ENCODE results near the gene TUBGCP3.
"Not testable (repeated sequence)": the region's sequence is repeated elsewhere in the genome, so short reads cannot be mapped to it uniquely, and the experiment has no call there.

Gene TUBGCP3, protein sequence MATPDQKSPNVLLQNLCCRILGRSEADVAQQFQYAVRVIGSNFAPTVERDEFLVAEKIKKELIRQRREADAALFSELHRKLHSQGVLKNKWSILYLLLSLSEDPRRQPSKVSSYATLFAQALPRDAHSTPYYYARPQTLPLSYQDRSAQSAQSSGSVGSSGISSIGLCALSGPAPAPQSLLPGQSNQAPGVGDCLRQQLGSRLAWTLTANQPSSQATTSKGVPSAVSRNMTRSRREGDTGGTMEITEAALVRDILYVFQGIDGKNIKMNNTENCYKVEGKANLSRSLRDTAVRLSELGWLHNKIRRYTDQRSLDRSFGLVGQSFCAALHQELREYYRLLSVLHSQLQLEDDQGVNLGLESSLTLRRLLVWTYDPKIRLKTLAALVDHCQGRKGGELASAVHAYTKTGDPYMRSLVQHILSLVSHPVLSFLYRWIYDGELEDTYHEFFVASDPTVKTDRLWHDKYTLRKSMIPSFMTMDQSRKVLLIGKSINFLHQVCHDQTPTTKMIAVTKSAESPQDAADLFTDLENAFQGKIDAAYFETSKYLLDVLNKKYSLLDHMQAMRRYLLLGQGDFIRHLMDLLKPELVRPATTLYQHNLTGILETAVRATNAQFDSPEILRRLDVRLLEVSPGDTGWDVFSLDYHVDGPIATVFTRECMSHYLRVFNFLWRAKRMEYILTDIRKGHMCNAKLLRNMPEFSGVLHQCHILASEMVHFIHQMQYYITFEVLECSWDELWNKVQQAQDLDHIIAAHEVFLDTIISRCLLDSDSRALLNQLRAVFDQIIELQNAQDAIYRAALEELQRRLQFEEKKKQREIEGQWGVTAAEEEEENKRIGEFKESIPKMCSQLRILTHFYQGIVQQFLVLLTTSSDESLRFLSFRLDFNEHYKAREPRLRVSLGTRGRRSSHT

DNA sequence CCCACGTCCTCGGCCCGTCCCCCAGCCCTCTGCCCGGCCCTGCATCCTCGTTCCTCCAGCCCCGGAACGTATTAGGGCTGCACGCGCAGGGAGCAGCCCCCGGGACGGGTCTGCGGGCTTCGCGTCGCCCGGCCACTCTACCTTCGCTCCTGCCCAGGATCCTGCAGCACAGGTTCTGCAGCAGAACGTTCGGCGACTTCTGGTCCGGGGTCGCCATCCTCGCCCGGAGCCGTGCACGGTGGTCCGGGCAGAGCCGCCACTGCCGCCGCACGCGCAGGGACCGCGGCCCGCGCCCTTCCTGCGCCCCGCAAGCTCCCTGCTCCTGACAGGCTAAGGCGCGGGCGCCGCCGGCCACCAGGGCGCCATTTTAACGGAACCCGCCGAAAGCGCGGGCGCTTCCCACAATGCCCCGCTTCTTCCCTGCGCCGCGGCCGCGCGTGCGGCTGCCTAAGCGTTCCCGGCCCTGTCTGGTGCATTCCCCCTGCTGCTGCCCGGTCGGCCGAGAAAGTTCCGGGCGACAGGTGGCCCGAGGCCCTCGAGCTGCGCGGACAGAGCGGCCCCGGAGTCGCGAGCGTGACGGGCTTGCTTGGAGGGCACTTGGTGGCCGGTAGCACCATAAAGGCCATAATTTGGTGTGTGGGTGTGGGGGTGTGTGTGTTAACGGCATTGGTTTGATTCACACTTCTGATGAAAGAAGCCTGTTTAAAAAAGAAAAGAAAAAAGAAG, at the start of gene TUBGCP3:
TSS of gene TUBGCP3 (minus strand) at position 390 of the 726 bp plus-strand sequence. CDS start at position 217, 173 bp downstream.
- peak; percentile 73 for DNase-seq (ENCODE audit: low read depth)

DNA sequence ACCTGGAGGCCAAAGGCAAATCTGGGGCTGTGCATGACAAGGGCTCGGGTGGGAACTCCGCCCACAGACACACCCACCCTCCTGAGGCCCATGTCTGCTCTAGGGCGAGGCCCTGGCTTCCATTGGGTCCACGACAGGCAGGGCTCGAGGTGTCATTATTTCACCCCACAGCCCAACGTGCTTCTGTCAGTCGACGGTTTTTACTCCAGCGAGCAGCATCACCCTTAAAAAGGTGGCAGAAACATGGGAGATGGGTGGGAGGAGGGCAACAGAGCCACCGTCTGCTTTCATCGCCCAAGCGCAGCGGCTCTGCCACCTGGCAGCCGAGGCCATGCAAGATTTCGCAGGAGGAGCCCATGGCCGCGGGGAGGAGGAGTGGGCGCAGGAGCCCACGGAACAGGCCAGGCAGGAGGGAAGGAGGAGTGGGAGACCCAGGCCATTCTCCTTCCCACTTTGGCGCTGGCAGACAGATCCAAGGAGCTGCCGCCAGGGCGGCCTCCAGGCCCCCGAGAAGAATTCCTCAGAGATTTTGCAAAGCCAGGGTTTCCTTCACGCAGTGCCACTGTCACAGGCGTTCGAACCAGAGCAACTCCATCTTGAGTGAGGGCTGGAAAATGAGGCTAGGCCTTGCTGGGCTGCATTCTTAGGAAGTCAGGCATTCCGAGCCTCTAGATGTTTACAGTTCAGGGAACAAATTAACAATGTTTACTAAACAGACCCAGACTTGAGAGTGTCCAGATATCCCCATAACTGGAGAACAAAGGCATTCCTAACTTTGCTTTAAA, 49.3 kb upstream of the TUBGCP3 start:
- DNase-seq (ENCODE audit: low read depth), result no peak

DNA sequence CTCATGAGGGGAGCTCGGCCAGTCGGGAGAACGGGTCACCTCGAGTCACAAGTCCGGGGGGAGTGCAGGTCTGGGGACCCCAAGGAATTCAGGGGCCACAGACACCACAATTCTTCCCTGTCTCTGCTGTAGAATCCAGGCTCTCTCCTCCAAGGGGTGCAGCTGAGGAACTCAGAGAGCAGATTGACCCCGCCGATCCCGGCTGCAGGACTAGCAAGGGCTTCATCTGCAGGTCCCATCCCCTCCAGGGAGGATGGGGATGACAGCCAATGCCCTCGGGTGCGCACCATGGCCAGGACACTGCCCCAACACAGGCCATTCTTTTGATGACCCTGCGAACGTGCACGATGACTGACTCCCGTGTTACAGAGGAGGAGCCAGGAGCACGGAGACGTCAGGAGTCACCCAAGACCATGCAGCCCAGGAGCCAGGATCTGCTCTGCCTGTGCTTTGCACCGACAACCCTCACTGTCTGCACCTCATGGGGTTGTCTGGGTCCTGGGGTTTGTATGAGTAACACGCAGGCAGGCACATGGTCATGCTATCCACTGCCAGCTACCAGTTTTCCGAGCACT, 48.5 kb upstream of the TUBGCP3 start:
- DNase-seq (ENCODE audit: low read depth), result no peak

DNA sequence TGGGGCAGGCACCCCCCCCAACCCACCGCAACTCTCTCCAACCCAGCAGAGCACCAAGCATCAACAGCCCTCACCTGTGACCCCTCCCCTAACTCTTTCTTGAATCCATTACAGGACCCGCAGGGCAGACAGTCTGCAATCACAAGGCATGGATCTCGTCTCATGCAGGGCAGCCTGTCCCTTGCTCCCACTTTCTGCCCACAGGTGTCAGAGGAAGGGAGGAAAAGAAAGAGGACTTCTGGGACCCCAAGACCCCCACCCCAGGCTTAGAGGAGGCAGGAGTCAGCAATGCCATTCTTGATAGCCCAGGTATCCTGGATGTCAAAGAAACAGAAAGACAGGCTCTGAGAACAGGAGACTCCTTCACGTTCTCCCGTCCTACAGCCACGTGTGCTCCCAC, 47.4 kb upstream of the TUBGCP3 start:
- DNase-seq (ENCODE audit: low read depth), result no peak

DNA sequence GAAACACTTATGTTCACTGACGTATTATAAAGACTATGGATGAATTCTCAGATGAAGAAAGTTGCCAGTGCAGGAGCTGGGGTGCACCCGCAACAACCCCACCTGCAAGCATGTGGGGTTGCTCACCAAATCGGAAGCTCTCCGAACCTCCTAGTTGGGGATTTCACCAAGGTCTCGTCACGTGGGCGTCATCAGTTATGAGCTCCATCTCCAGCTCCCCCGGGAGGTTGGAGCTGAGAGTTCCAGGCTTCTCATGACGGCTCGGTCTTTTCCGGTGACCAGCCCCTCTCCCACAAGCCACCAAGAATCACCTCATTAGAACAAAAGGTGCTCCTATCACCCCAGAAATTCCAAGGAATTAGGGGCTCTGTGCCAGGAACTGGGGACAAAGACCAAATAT, 46.1 kb upstream of the TUBGCP3 start:
- DNase-seq (ENCODE audit: low read depth), result no peak

DNA sequence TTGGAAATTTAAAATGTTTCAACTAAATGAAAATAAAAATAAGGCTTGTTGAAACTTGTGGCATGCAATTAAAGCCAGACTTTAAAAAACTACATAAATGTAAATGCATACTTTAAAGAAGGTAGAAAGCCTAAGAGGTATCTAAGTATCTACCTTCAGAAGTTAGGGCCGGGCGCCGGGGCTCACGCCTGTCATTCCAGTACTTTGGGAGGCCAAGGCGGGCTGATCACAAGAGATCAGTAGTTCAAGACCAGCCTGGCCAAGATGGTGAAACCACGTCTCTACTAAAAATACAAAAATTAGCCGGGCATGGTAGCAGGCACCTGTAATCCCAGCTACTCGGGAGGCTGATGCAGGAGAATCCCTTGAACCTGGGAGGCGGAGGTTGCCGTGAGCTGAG, 42.3 kb upstream of the TUBGCP3 start:
- DNase-seq (ENCODE audit: low read depth), result not testable (repeated sequence)

DNA sequence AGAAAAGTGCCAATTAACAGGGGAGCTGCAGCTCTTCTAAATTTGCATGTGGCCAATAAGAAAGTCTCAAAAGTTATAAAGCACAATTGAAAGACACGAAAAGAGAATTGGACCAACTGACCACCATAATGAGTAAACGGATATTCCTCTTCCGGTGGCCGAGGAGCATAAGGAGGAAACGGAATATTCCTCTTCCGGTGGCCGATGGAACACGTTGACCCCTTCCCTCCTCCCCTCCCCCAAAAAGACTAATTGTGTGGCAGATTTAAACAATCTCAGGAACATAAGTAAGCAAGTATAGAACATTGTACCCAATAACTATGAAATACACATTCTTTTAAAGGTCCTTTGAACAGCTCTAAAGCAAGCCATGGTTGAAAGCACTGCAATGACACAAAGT, 41.2 kb upstream of the TUBGCP3 start:
- DNase-seq (ENCODE audit: low read depth), result no peak

DNA sequence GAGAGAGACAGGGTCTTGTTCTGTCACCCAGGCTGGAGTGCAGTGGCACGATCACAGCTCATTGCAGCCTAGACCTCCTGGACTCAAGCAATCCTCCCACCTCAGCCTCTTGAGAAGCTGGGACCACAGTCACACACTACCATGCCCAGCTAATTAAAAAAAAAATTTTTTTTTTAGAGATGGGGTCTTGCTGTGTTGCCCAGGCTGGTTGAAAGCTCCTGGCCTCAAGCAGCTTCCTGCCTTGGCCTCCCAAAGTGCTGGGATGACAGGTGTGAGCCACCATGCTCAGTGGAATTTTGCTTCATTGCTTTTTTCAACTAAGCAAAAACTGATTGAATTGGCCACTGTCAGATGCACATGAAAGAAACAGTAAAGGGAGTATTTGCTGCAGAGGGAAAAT, 39.7 kb upstream of the TUBGCP3 start:
- not testable (repeated sequence) for DNase-seq (ENCODE audit: low read depth)

DNA sequence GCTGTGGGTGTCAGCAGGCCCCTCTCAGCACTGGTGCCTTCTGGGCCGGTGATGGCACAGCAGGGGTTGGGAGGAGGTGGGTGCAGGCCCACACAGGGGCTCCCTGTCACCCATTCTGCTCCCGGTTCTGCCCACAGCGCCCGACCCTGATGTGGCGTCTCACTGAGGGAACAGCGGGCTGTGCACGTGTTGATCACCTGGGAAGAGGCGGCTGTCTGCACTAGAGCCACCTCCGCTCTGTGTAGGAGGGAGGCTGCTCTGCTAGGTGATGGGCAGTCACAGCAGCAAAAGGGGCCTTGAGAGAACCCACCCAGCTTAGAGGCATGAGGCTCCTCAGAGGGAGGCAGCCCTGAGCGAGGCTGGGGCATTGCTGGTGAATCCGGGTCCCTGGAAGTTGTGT, 39.2 kb upstream of the TUBGCP3 start:
- DNase-seq (ENCODE audit: low read depth), result no peak

DNA sequence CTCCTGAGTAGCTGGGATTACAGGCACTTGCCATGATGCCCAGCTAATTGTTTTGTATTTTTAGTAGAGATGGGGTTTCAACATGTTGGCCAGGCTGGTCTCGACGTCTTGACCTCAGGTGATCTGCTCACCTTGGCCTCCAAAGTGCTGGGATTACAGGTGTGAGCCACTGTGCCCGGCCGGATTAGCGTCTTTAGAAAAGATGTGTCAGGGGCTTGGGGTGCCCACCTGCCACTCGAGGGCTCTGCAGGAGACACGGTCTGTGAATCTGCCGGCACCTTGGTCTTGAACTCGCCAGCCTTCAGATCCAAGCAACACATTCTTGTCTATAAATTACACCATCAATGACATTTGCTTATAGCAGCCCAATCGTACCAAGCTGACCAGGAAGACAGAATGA, 38.8 kb upstream of the TUBGCP3 start:
- DNase-seq (ENCODE audit: low read depth), result no peak

DNA sequence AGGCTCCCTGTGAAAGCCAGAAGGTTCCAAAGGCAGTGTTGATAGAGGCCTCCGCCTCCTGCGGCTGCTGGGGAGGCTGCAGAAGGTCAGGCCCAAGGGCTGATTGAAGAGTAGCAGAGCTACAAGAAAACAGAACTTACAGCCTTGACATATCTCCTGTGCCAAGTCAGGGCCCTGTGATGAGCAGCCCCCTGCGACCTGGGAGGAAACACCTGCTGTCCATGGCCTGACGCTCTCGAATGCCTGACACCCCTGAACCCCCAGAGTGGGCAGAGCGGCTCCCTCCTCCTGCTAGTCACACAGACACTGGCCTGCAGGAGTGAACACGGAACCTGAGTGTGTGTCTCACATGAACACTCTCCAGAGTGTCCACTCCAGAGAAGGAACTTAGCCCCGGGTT, 38.2 kb upstream of the TUBGCP3 start:
- no peak for DNase-seq (ENCODE audit: low read depth)

DNA sequence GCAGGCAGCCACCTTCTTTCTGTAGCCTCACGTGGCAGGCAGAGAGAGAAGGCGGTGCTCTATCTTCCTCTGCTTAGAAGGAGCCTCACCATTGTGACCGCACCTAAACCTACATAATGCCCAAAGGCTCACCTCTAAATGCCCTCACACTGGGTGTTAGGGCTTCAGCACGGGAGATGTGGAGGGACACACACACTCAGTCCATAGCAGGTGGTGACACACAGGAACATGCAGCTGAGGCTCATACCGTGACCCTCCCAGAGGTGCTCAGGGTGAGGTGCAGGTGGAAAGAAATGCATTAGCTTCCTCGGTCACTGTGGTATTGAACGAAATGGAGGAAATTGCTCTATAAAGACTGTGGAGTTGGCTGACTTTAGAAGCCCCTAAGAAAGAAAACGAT, 37.7 kb upstream of the TUBGCP3 start:
- DNase-seq (ENCODE audit: low read depth), result no peak

DNA sequence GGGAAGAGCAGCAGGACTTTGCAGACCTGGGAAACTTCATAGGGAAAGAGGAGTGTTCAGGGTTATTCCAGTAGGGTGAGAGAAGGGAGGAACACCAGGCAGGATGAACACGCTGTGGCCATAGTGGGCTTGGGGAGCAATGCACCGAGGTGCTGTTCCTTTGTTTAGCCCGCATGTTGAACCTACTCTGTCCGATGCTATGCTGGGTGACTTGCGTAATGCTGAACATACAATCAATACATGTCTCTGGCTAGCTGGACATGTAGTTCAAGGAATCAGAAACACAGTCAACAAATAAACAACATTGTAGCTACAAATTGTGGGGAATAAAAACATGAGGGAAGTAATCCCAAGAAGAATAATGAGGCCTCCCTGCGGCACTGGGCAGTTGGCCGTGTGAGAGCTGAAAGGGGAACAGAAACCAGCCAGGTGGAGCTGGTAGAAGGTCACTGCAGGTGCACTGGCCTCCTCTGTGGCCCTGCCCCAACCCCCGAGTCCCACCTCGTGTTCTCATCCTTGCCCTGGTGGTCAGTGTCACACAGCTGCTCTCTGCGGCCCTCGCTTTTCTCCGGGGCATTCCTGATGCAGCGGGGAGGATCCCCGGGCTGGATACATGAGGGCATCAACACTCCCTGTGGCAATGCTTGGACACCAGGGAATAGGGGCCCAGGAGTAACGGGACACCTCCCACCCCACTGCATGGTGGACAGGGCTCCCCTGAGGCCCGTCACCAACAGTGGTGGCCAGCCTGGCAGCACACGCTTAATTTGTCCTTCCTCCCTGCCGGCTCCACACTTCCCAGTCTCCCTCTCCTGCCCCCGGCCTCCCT, 36.9 kb upstream of the TUBGCP3 start:
- DNase-seq (ENCODE audit: low read depth), result no peak

DNA sequence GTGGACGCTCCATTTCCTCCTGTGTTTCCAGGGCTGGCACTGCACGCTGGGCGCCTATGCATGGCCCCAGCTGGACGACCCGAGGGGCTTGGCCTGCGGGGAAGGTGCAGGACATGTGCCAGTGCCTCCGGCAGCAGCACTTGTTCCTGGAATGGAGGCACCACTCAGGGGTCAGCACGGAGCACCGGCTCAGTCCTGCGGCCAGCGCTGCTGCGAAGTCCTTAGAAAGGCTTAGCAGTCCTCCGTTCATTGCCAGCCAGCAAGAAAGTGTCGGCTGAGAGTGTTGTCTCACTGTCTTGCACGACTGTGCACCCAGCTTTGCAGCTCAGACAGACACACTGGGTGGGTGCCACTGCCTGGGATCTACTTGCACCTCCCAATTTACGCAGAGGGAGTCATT, 36.1 kb upstream of the TUBGCP3 start:
- no peak for DNase-seq (ENCODE audit: low read depth)

DNA sequence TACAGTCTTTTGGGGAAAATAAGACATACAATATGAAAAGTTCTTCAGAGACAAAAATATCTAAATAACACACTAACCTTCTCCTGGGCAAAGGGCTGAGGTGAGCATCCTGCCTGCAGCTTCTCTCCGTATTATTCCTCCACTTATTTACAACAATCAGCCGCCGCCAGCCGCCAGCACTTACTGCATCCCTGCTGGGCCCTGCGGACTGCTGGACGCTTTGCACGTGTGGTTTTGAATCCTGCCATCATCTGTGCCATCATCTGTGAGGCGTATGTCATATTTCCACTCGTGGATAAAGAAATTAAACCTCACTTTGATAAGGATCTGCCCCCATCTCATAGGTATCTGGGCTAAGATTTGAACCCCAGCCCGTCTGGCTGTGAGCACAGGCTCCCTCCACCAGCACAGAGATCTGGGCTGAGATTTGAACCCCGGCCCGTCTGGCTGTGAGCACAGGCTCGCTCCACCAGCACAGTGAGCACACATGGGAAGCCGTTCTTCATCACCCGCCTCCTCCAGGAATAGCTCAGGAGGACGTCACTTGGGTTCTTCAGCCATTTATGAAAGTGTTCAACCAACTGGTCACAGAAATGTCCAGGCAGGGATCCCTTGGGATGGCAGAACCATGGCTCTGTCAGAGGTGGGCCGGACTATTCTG, 35.2 kb upstream of the TUBGCP3 start:
- no peak for DNase-seq (ENCODE audit: low read depth)

DNA sequence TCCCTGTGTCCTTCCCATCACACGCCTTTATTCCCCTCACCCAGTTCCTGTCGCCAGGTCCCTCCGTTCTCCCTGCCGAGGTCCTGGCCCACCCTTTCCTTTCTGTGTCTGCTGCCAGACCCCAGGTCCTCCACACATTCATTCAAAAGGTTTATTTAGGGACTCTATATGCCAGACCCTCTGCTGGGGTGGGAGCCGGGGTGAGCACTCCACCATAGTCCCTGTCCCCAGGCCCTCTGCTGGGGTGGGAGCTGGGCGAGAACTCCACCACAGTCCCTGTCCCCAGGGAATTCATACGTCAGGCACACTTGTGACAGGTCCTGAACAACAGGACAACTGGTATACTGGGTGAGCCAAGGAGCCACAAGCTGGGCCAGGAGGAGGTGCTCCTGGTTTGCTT, 34.4 kb upstream of the TUBGCP3 start:
- DNase-seq (ENCODE audit: low read depth), result no peak

DNA sequence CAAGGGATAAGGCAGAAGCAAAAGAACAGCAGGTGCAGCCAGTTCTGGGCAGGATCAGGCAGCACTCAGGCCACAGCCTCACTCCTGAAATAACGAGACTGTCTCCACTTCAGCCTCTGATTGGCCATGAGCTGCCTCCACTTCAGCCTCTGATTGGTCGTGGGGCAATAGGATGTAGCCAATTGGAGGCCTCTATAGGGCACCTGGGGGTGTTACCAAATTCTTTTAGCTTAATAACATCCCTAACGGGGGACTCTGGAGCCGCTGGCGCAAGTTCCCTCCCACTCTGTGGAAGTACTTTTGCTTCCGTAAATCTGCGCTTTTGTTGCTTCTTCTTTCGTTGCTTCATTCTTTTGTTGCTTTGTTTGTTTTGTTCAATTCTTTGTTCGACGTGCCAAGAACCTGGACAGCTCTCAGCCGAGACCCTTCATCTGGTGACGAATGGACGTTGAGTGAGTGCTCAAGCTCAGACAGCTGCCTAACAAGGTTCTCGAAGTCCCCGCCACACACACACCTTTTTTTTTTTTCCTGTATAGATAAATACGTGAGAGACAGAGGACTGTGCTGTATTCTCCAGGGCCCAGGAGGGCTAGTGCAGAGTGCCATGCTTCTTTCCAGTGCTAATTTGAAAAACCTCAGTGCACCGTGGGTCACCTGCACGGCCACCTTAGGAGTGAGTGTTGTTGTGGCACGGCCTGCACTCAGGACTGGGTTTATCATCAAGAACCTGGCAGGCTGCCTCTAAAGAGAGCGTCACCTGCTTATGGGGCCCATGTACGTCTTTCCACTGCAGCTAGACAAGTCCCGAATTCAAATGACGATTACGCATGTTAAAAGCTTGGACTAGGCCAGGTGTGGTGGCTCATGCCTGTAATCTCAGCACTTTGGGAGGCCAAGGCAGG, 32.0 kb upstream of the TUBGCP3 start:
- DNase-seq (ENCODE audit: low read depth), result peak; percentile 14

DNA sequence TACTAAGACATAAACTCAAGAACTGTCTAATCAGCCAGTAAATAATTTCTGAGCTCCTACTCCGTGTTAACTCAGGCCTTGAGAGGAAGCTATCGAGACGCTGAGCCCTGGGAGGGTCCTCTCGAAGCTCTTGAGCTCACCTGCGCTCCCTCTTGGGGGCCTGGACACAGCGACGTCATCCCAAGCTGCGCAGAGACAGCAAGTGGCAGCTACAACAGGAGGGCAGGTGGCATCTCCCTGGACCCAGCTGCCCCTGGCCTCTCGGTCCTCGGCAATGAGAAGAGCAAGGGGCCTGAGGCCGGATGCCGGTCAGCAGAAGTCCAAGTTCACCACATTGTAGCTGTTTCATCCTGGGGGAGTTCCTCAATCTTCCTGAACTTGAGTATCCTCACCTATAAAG, 30.5 kb upstream of the TUBGCP3 start:
- no peak for DNase-seq (ENCODE audit: low read depth)
